ENCODE results near the gene CX3CR1.
A peak's percentile ranks its signal among the peaks of the same experiment; 100 is the strongest.

The CX3CR1 gene

GRCh38 chr3:39294446-39295183, 14.8 kb upstream of the CX3CR1 start:
- Histone ChIP-seq H3K4me3 (ENCODE audit: low read length) (no peak overlapping the region), H4K20me1 (ENCODE audit: insufficient read depth, low read length) (no peaks in the 10 kb centered on the region), H3K9me3 (ENCODE audit: insufficient read depth, low read length) (peaks cover 12% of the 10 kb centered on the region), H3K27me3 (ENCODE audit: low read depth, low read length) (no peaks in the 10 kb centered on the region), H3K4me2 (ENCODE audit: low read length) (peak overlapping the region; percentile 48), H3K36me3 (replicated peaks; ENCODE audit: low read depth, low read length) (peaks cover 3% of the 10 kb centered on the region), H3K9ac (ENCODE audit: low read length) (no peak overlapping the region), H3K79me2 (ENCODE audit: low read length) (no peaks in the 10 kb centered on the region), H2AFZ (ENCODE audit: low read depth, low read length) (no peak overlapping the region), H3K4me1 (ENCODE audit: low read length) (peaks cover 19% of the 10 kb centered on the region), H3K27ac (ENCODE audit: low read length) (no peak overlapping the region)
- TF ChIP-seq CTCF (IDR thresholded peaks at IDR 0.05; ENCODE audit: low read depth, low read length): no peak
- TF ChIP-seq EZH2phosphoT487 (IDR thresholded peaks at IDR 0.05; ENCODE audit: low read depth): no peak

DNA sequence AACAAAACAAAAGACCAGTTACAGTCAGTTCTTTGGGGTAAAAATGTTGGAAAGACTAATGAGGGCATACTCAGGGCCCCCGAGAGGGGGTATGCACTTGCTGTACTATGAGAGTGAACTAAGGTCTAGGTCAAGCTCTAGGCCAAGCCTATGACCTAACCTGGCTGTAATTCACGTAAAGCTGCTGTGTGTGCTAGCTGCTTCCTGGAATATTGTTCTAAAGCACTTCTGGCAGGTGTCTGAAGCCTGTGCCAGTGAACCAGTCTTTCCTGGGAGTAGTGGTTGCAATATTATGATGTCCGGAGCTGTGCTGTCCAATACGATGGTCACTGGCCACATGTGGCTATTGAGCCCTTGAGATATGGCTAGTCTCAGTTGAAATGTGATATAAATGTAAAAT, 13.1 kb upstream of the CX3CR1 start:
- no peaks in the 10 kb centered on the region for H3K36me3 ChIP-seq (replicated peaks; ENCODE audit: low read depth, low read length)
- no peak overlapping the region for H3K4me2 ChIP-seq (ENCODE audit: low read length)
- H3K79me2 ChIP-seq (ENCODE audit: low read length): no peaks in the 10 kb centered on the region
- no peaks in the 10 kb centered on the region for H4K20me1 ChIP-seq (ENCODE audit: insufficient read depth, low read length)
- no peak overlapping the region for H3K9ac ChIP-seq (ENCODE audit: low read length)
- H3K4me3 ChIP-seq (ENCODE audit: low read length): no peak overlapping the region
- H3K9me3 ChIP-seq (ENCODE audit: insufficient read depth, low read length): no peaks in the 10 kb centered on the region; the same call in 1 of the 2 replicates
- no peak overlapping the region for H2AFZ ChIP-seq (ENCODE audit: low read depth, low read length)
- H3K27ac ChIP-seq (ENCODE audit: low read length): no peak overlapping the region
- peaks cover 1% of the 10 kb centered on the region; the same call in 1 of the 2 replicates for H3K27me3 ChIP-seq (ENCODE audit: low read depth, low read length)
- TF ChIP-seq EZH2phosphoT487 (IDR thresholded peaks at IDR 0.05; ENCODE audit: low read depth) (no peak), CTCF (IDR thresholded peaks at IDR 0.05; ENCODE audit: low read depth, low read length) (no peak)
- H3K4me1 ChIP-seq (ENCODE audit: low read length): peaks cover 27% of the 10 kb centered on the region

- Histone ChIP-seq H3K4me2 (ENCODE audit: low read length) (no peak overlapping the region), H3K9me3 (ENCODE audit: insufficient read depth, low read length) (no peaks in the 10 kb centered on the region), H4K20me1 (ENCODE audit: insufficient read depth, low read length) (no peaks in the 10 kb centered on the region), H3K4me3 (ENCODE audit: low read length) (no peak overlapping the region), H3K27ac (ENCODE audit: low read length) (no peak overlapping the region), H3K4me1 (ENCODE audit: low read length) (peaks cover 37% of the 10 kb centered on the region), H3K27me3 (ENCODE audit: low read depth, low read length) (peaks cover 12% of the 10 kb centered on the region), H3K36me3 (replicated peaks; ENCODE audit: low read depth, low read length) (no peaks in the 10 kb centered on the region), H3K79me2 (ENCODE audit: low read length) (no peaks in the 10 kb centered on the region), H2AFZ (ENCODE audit: low read depth, low read length) (no peak overlapping the region), H3K9ac (ENCODE audit: low read length) (no peak overlapping the region)
- TF ChIP-seq CTCF (IDR thresholded peaks at IDR 0.05; ENCODE audit: low read depth, low read length) (peak; percentile 98), EZH2phosphoT487 (IDR thresholded peaks at IDR 0.05; ENCODE audit: low read depth) (no peak)
Measured at GRCh38 chr3:39291903-39292329, 12.1 kb upstream of the CX3CR1 start.

GRCh38 chr3:39290255-39290654, 10.4 kb upstream of the CX3CR1 start:
- no peak overlapping the region for H3K4me3 ChIP-seq (ENCODE audit: low read length)
- H3K79me2 ChIP-seq (ENCODE audit: low read length): no peaks in the 10 kb centered on the region
- H3K9me3 ChIP-seq (ENCODE audit: insufficient read depth, low read length): no peaks in the 10 kb centered on the region
- H3K4me2 ChIP-seq (ENCODE audit: low read length): no peak overlapping the region
- H2AFZ ChIP-seq (ENCODE audit: low read depth, low read length): no peak overlapping the region
- no peaks in the 10 kb centered on the region for H3K36me3 ChIP-seq (replicated peaks; ENCODE audit: low read depth, low read length)
- TF ChIP-seq EZH2phosphoT487 (IDR thresholded peaks at IDR 0.05; ENCODE audit: low read depth): no peak
- no peak for TF ChIP-seq CTCF (IDR thresholded peaks at IDR 0.05; ENCODE audit: low read depth, low read length)
- H3K27me3 ChIP-seq (ENCODE audit: low read depth, low read length): peaks cover 17% of the 10 kb centered on the region
- H3K4me1 ChIP-seq (ENCODE audit: low read length): peaks cover 38% of the 10 kb centered on the region
- no peak overlapping the region for H3K9ac ChIP-seq (ENCODE audit: low read length)
- H3K27ac ChIP-seq (ENCODE audit: low read length): no peak overlapping the region
- no peaks in the 10 kb centered on the region for H4K20me1 ChIP-seq (ENCODE audit: insufficient read depth, low read length)
